SIG-M5 (cell line): ENCODE results near the gene KIF5B.
A peak's percentile ranks its signal among the peaks of the same experiment; 100 is the strongest.

Experiments
- DNase-seq: peaks from one replicate; lab custom pipeline; 2025; lab: John Stamatoyannopoulos, UW

Gene KIF5B

DNA sequence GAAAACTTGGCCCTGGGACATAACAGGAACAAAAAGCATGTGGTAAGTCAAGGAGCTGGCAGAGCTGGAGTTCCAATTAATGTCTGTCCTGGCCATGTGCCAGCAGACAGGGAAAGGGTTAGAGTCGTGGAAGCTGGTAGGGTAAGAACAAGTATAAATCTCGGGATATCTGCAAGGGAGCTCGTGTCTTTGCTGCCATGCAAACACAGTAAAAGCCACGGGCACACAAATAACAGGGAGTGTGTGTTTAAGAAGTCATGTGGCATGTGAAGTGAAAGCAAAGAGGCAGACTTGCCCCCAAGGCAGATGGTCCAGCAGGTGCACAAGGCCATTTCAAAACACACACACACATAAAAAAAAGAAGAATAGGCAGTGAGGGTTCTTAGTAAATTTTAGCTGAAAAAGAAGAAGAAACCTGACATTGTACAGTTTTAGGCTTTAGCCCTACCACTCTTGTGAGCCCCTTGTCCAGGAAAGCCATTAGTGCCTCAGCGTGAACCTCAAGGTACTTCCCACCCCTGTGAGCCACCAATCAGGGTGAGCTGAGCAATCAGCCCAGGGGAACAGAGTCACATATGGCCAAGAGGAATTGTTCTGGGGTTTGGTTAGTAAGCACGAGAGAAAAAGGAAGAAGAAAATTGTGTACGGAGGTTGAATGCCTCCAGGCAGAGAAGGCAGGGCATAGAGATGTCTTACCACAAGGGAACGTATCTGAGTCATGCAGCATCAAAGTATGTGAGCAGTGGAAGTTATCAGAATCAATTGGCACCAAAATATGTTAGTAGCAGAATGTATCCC, 94.7 kb downstream of the KIF5B start:
- DNase-seq: peak; percentile 35

DNA sequence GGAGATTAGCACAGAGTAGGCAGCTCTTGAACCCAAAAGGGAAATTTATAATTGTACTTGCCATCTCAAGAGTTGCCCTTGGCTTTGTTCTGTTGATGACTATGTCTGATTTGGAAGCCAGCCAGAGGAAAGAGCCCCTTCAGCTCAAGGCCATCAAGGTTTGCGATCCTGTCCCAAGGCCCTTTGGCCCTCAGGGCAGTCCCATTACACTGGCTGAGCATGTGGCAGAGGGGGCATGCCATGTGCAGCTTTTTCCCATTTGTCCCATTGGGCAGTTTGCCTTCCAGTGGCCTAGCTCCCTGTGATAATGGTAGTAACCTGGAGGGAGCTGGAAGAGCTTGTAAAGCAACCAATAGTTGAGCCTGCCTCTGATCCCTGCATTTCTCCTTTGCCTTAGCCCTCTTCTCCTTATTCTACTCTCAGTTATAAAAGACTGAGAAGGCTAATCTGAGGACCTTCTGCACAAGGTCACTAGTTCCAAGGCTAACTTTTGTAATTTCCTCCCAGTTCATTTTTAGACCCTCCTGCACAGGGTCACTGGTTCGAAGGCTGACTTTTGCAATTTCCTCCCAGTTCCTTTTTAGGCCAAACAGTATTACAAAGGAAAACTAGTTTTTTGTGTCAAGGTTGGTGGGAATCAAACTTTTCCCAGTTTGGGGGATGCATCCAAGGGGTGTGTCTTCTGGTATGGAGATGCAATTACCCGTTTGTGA, 96.6 kb downstream of the KIF5B start:
- no peak for DNase-seq
